A673 (cell line): ENCODE measurements around the gene DOCK8. TPM values are rescaled to one million over a fixed set of nuclear protein-coding genes. Genes with fewer than 3 reads are reported as not detected.

ENCODE experiments used
- BruUV-seq: library from RNA; stranded (reverse); fragments of 400-500 nt; replicated peaks from 2 replicates; lab custom pipeline; 2021; lab: Mats Ljungman, UMichigan
- CTCF ChIA-PET: fragments of 300-600 bp; sonication (Branson Sonifier 250); formaldehyde crosslinking; loops from one replicate; lab custom pipeline; 2022; ENCODE audit warnings: antibody characterized with exemption; lab: Charles Lee
- POLR2A ChIA-PET: fragments of 300-600 bp; sonication (Branson Sonifier 250); formaldehyde crosslinking; loops from one replicate; lab custom pipeline; 2022; ENCODE audit warnings: antibody characterized with exemption; ENCODE audit not compliant: low non-redundant PET; lab: Charles Lee
- DNase-seq: peaks from one replicate; pipeline ENCODE4 v3.0.0-alpha.2; 2015; ENCODE audit warnings: low spot score
- H3K27ac ChIP-seq: fragments of 200-600 bp; sonication (generic); 2 replicates; pipeline ENCODE4 v1.5.1; 2016; ENCODE audit warnings: mixed run types, low read depth, mild to moderate bottlenecking, mixed read lengths, antibody characterized with exemption, low read length; ENCODE audit not compliant: poor library complexity, severe bottlenecking
- H3K27me3 ChIP-seq: fragments of 200-600 bp; sonication (generic); replicated peaks from 2 replicates; pipeline ENCODE4 v1.6.1; 2017; ENCODE audit warnings: mixed run types, low read depth, mild to moderate bottlenecking, mixed read lengths, antibody characterized with exemption, low read length; ENCODE audit not compliant: insufficient read depth, poor library complexity
- H3K36me3 ChIP-seq: fragments of 200-600 bp; sonication (generic); 2 replicates; pipeline ENCODE4 v1.6.1; 2016; ENCODE audit warnings: mixed run types, mild to moderate bottlenecking, mixed read lengths, antibody characterized with exemption, low read length; ENCODE audit not compliant: insufficient read depth, poor library complexity, severe bottlenecking
- H3K4me1 ChIP-seq: fragments of 200-600 bp; sonication (generic); 2 replicates; pipeline ENCODE4 v1.6.1; 2017; ENCODE audit warnings: mixed run types, mild to moderate bottlenecking, mixed read lengths, antibody characterized with exemption, low read length; ENCODE audit not compliant: insufficient read depth, poor library complexity, severe bottlenecking
- H3K4me3 ChIP-seq: fragments of 200-600 bp; sonication (generic); 2 replicates; pipeline ENCODE4 v1.5.1; 2016; ENCODE audit warnings: low read depth, mixed run types, mild to moderate bottlenecking, mixed read lengths, low read length; ENCODE audit not compliant: poor library complexity, severe bottlenecking
- H3K9me3 ChIP-seq: fragments of 200-600 bp; sonication (generic); 2 replicates; pipeline ENCODE4 v1.6.1; 2016; ENCODE audit warnings: mixed run types, low read depth, mild to moderate bottlenecking, mixed read lengths, antibody characterized with exemption, low read length; ENCODE audit not compliant: poor library complexity, severe bottlenecking
- CTCF ChIP-seq: fragments of 300-800, 200-600 bp; sonication (generic); conservative IDR thresholded peaks from 2 replicates; pipeline ENCODE4 v1.5.1; 2017; ENCODE audit warnings: low read depth, mild to moderate bottlenecking, antibody characterized with exemption, low read length, moderate library complexity, mixed read lengths
- EZH2 ChIP-seq: fragments of 200-600 bp; sonication (generic); IDR thresholded peaks from 2 replicates; pipeline ENCODE4 v1.6.1; 2017; ENCODE audit warnings: borderline replicate concordance, low read depth, mild to moderate bottlenecking, mixed read lengths, antibody characterized with exemption, low read length; ENCODE audit not compliant: poor library complexity, severe bottlenecking
- intact Hi-C: fragments of 100-400 bp; cut with micrococcal nuclease; formaldehyde crosslinking; loops from one replicate; pipeline ENCODE4 v1.10.0; 2022; ENCODE audit not compliant: unreplicated experiment
- total RNA-seq: library from RNA; stranded (reverse); gene quantifications from 2 replicates; pipeline ENCODE4 v1.2.3, GENCODE V29; 2021

Gene DOCK8
- total RNA-seq, 1 experiment from 2014 or later, result not detected

DNA sequence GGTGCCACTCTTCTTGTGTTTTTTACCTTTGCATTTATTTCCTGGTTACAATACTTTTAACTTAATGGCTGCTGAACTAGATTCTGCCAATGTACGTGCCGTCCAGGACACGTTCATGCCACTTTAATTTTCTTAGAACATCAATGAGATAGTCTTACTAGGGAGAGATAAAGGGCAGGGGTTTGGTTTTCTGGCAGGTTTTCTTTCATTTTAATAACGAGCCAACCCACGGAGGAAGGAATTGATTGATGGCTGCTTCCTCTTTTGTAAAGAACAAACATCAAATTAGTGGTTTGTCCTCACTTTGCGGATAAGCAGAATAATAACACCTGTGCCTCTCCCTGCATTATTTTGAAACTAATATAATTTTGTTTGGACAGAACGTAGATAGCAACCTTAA is 135.7 kb downstream of the DOCK8 start:
- Histone ChIP-seq H3K36me3 (no peaks in the 10 kb centered on the region), H3K9me3 (no peaks in the 10 kb centered on the region), H3K4me1 (no peaks in the 10 kb centered on the region), H3K27me3 (peaks cover 80% of the 10 kb centered on the region), H3K4me3 (no peak overlapping the region), H3K27ac (no peak overlapping the region)
- no peak for TF ChIP-seq CTCF
- TF ChIP-seq EZH2, result no peak
- intact Hi-C loops, result no loop called here
- CTCF ChIA-PET, result no interaction called here
- POLR2A ChIA-PET, result no interaction called here
- no peak for DNase-seq
- BruUV-seq, result no TSS peak

DNA sequence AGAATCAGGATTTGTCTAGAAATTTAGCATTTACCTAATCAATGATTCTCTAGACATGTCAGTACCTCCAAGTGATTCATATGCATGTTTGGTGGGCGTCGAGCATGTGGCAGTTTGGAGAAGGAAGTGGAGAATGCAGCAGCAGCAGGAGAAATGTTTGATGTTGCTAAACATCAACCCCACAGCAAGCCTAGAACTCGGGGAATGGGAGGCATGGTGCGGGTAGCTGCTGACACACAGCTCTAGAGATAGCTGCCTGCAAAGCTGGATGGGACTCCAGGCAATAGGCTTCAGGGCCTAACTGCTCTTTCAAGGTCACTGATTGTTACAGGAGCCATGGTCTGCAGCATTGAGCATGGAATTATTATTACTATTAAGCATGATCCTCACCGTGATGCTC is 137.3 kb downstream of the DOCK8 start:
- ChIA-PET CTCF (interaction anchor here (0.6 kb wide), 1 partner anchor 412 kb away, joined by 3 read pairs; no protein-coding TSS in a partner anchor), POLR2A (no interaction called here)
- Histone ChIP-seq H3K27ac (no peak overlapping the region), H3K36me3 (no peaks in the 10 kb centered on the region), H3K9me3 (no peaks in the 10 kb centered on the region), H3K27me3 (peaks cover 78% of the 10 kb centered on the region), H3K4me1 (no peaks in the 10 kb centered on the region), H3K4me3 (no peak overlapping the region)
- no peak for TF ChIP-seq EZH2
- no peak for TF ChIP-seq CTCF
- no peak for DNase-seq
- BruUV-seq, result no TSS peak
- intact Hi-C loops, result no loop called here

DNA sequence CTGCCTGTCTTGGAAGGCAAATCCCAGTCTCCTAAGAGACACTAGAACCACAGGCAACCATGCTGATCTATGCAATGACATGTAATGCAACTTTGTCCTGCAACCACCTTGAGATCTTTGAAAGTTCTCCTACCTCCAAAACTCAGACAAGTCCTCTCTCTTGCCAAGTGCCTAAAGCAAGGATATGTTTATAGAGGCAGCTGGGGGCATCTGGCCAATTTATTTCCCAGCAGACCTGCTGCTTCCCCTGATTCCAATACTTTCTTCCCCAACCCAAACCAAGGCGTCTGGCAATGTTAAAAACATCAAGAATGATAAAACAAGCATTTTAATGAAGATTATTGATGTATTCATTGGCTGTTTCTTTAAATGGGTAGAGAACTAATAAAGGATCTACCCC is 138.4 kb downstream of the DOCK8 start:
- Histone ChIP-seq H3K36me3 (no peaks in the 10 kb centered on the region), H3K27ac (no peak overlapping the region), H3K4me1 (no peaks in the 10 kb centered on the region), H3K4me3 (no peak overlapping the region), H3K27me3 (peaks cover 79% of the 10 kb centered on the region), H3K9me3 (no peaks in the 10 kb centered on the region)
- ChIA-PET CTCF (no interaction called here), POLR2A (no interaction called here)
- no peak for TF ChIP-seq CTCF
- TF ChIP-seq EZH2, result no peak
- no TSS peak for BruUV-seq
- intact Hi-C loops, result no loop called here
- DNase-seq, result no peak
